ENCODE results near the gene DOCK2. TPM values are rescaled to one million over a fixed set of nuclear protein-coding genes. Genes with fewer than 3 reads are reported as not detected.

The DOCK2 gene
- total and polyA plus RNA-seq, 9 of the 15 experiments (the other 6 are each of a cell fraction or from before 2014, with no cell fraction given), result 4.5 to 42.6 (median 20.5) TPM

- no peak for ATAC-seq
- Histone ChIP-seq H3K27me3 (ENCODE audit: control insufficient read depth in 2 of 2, insufficient read depth in 2 of 2, low read length in 2 of 2) (no peaks in the 10 kb centered on the region), H3K4me2 (ENCODE audit: insufficient read depth, low read length) (no peak overlapping the region), H3K4me3 (no peak overlapping the region), H3K9me1 (ENCODE audit: control insufficient read depth, insufficient read depth, low read length) (no peaks in the 10 kb centered on the region), H3K9ac (ENCODE audit: insufficient read depth in 1 of 2, low read depth in 2 of 2, low read length in 2 of 2) (no peak overlapping the region), H3K79me2 (ENCODE audit: control insufficient read depth, insufficient read depth, low read length) (no peaks in the 10 kb centered on the region), H3K9me3 (replicated peaks; ENCODE audit: control insufficient read depth, insufficient read depth, low read depth, low read length) (no peaks in the 10 kb centered on the region), H3K27ac (ENCODE audit: extremely low read depth, low read depth, low read length) (no peak overlapping the region), H3K36me3 (ENCODE audit: control insufficient read depth, insufficient read depth, low read length) (no peaks in the 10 kb centered on the region), H4K20me1 (replicated peaks; ENCODE audit: control insufficient read depth, insufficient read depth, low read length) (no peaks in the 10 kb centered on the region), H3K4me1 (replicated peaks in 1 of 2; ENCODE audit: control insufficient read depth in 2 of 2, insufficient read depth in 2 of 2, low read length in 2 of 2) (no peaks in the 10 kb centered on the region; a peak in 1 of 5 replicates), H2AFZ (ENCODE audit: low read depth, low read length) (no peak overlapping the region)
- no TSS peak for BruUV-seq (replicated peaks)
- intact Hi-C loops (cut with micrococcal nuclease), result no loop called here
- no peak for FAIRE-seq
- TF ChIP-seq CEBPG (CRISPR knock-in tag; IDR thresholded peaks at IDR 0.05) (no peak), CEBPG (tag; conservative IDR thresholded peaks at IDR 0.05 in 1 of 2, IDR thresholded peaks at IDR 0.05 in 1 of 2) (peak; percentile 46 to 68; a peak in 3 of 4 replicates), CEBPB (tag; IDR thresholded peaks at IDR 0.05) (0 out of 2 replicates have a peak, but pooled peaks have one; percentile 11), POLR2AphosphoS5 (IDR thresholded peaks at IDR 0.05; ENCODE audit: control insufficient read depth, insufficient read depth, low read depth, low read length) (no peak)
- in situ Hi-C loops (cut with MboI), result no loop called here
- ChIA-PET POLR2A (no interaction called here), CTCF (ENCODE audit: low intra/inter-chr PET ratio) (no interaction called here)
- 10% methylated on average over 4 of the region's 4 CpGs for WGBS (ENCODE audit: insufficient coverage, low coverage, missing lambda C conversion rate)
- no peak for DNase-seq (ENCODE audit: extremely low read depth in 1 of 4, low spot score in 3 of 4)
Observed at GRCh38 chr5:169874621-169875020, 237.5 kb downstream of the DOCK2 start.

- Histone ChIP-seq H4K20me1 (replicated peaks; ENCODE audit: control insufficient read depth, insufficient read depth, low read length) (no peaks in the 10 kb centered on the region), H3K27ac (ENCODE audit: extremely low read depth, low read depth, low read length) (no peak overlapping the region), H3K36me3 (ENCODE audit: control insufficient read depth, insufficient read depth, low read length) (no peaks in the 10 kb centered on the region), H3K4me3 (no peak overlapping the region), H3K4me1 (replicated peaks in 1 of 2; ENCODE audit: control insufficient read depth in 2 of 2, insufficient read depth in 2 of 2, low read length in 2 of 2) (no peaks in the 10 kb centered on the region; a peak in 1 of 5 replicates), H3K9ac (ENCODE audit: insufficient read depth in 1 of 2, low read depth in 2 of 2, low read length in 2 of 2) (no peak overlapping the region), H3K9me3 (replicated peaks; ENCODE audit: control insufficient read depth, insufficient read depth, low read depth, low read length) (no peaks in the 10 kb centered on the region), H3K4me2 (ENCODE audit: insufficient read depth, low read length) (no peak overlapping the region), H3K27me3 (ENCODE audit: control insufficient read depth in 2 of 2, insufficient read depth in 2 of 2, low read length in 2 of 2) (no peaks in the 10 kb centered on the region), H3K79me2 (ENCODE audit: control insufficient read depth, insufficient read depth, low read length) (no peaks in the 10 kb centered on the region), H2AFZ (ENCODE audit: low read depth, low read length) (no peak overlapping the region), H3K9me1 (ENCODE audit: control insufficient read depth, insufficient read depth, low read length) (no peaks in the 10 kb centered on the region)
- intact Hi-C loops (cut with micrococcal nuclease) (no loop called here), in situ Hi-C loops (cut with MboI) (no loop called here)
- 22% methylated on average over 8 of the region's 8 CpGs for WGBS (ENCODE audit: insufficient coverage, low coverage, missing lambda C conversion rate)
- ATAC-seq, result no peak
- ChIA-PET POLR2A (no interaction called here), CTCF (ENCODE audit: low intra/inter-chr PET ratio) (no interaction called here)
- DNase-seq (ENCODE audit: extremely low read depth in 1 of 4, low spot score in 3 of 4), result no peak
- no peak for TF ChIP-seq TAF7 (tag; IDR thresholded peaks at IDR 0.05)
- no peak for TF ChIP-seq DEAF1 (CRISPR knock-in tag; IDR thresholded peaks at IDR 0.05)
- TF ChIP-seq, protein P1, sequence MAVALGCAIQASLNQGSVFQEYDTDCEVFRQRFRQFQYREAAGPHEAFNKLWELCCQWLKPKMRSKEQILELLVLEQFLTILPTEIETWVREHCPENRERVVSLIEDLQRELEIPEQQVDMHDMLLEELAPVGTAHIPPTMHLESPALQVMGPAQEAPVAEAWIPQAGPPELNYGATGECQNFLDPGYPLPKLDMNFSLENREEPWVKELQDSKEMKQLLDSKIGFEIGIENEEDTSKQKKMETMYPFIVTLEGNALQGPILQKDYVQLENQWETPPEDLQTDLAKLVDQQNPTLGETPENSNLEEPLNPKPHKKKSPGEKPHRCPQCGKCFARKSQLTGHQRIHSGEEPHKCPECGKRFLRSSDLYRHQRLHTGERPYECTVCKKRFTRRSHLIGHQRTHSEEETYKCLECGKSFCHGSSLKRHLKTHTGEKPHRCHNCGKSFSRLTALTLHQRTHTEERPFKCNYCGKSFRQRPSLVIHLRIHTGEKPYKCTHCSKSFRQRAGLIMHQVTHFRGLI (CRISPR knock-in tag; IDR thresholded peaks at IDR 0.05), result no peak
- BruUV-seq (replicated peaks), result no TSS peak
- no peak for FAIRE-seq
Observed at GRCh38 chr5:169875091-169875728, 238.1 kb downstream of the DOCK2 start.

Data from K562 (cell line).